GM19238 (cell line): Measurements from ENCODE around the gene PIP4K2C.
A peak's percentile ranks its signal among the peaks of the same experiment; 100 is the strongest.
"Not testable (repeated sequence)": the region's sequence is repeated elsewhere in the genome, so short reads cannot be mapped to it uniquely, and the experiment has no call there.

ENCODE experiments used
- DNase-seq: peaks from one replicate; pipeline ENCODE4 v3.0.0; 2011; ENCODE audit warnings: low spot score; ENCODE audit not compliant: insufficient read length

PIP4K2C gene

GRCh38 chr12:57609781-57610553 lies 19.0 kb downstream of the PIP4K2C start:
- no peak for DNase-seq

DNA sequence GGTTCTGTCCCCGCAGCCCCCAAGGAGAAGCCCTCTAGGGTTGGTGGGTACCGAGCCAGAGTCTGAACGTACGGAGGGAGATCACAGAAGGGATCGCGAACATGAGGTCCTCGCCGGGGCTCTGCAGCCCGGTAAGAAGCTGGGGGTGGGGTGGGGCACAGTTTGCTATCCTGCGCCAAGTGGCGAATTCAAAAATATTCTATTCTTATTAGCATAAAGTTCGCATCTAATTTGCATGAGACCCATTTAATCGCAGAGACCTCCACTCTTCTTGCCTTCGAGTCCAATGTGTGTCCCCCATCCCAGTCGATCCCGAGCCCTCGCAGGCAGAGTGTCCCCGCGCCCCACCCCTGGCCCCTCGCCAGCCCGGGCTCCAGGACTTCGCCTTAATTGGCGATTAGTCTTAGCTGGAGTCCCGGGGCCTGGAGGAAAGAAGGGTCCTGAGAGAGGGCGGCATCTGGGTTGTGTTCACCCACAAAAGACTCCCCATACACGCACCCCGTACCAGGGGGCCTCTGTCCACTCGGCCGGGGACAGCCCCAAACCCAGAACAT lies 19.6 kb downstream of the PIP4K2C start:
- no peak for DNase-seq

- DNase-seq = peak; percentile 73
Measured at GRCh38 chr12:57611108-57611826, 20.3 kb downstream of the PIP4K2C start, which contains the start of gene ARHGEF25. Gene ARHGEF25 (plus strand): TSS chr12:57611435. CDS start chr12:57611895, 460 bp downstream.

GRCh38 chr12:57611827-57612710 lies 21.1 kb downstream of the PIP4K2C start:
- DNase-seq = no peak

- DNase-seq = no peak
Measured at GRCh38 chr12:57612711-57613426, 21.9 kb downstream of the PIP4K2C start.

- no peak for DNase-seq
Measured at GRCh38 chr12:57613427-57614109, 22.6 kb downstream of the PIP4K2C start.

DNA sequence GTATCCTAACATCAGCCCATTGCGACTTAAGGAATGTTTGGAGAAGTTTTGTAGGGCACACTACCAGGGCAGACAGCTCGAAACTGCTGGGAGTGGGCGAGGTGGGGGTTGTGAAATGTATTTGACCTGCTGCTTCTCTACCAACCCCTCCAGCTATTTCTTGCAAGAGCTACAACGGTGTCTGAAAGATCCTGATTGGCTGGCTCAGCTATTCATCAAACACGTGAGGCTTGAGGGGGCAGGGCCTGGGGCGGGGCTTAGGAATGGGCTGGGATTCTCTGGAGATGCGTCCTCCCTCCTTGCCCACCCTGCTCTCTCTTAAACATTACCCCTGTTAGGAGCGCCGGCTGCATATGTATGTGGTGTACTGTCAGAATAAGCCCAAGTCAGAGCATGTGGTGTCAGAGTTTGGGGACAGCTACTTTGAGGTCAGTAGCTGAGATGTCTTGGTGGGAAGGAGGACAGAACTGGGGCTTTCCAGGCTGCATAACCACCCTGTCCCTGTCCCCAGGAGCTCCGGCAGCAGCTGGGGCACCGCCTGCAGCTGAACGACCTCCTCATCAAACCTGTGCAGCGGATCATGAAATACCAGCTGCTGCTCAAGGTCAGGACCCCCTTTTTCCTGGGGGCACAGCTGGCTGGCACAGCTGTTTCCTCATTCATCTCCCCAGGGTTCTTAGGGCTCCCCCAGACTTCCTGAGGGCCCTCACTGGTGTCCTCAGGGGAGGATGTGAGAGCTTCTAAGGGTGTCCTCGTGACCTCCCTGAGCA lies 23.4 kb downstream of the PIP4K2C start:
- DNase-seq = peak; percentile 75

- DNase-seq = no peak
Measured at GRCh38 chr12:57614948-57615500, 24.0 kb downstream of the PIP4K2C start.

DNA sequence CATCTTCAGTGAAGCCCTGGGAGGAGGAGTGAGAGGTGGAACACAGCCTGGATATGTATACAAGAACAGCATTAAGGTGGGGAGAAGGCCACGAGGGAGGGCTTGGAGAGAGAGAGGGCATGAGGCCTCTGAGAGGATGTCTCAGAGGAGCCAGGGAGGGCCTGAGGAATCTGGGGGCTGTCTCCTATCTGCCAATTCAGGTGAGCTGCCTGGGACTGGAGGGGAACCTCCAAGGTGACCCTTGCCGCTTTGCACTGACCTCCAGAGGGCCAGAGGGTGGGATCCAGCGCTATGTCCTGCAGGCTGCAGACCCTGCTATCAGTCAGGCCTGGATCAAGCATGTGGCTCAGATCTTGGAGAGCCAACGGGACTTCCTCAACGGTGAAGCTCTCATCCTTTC lies 24.6 kb downstream of the PIP4K2C start:
- DNase-seq = no peak

DNA sequence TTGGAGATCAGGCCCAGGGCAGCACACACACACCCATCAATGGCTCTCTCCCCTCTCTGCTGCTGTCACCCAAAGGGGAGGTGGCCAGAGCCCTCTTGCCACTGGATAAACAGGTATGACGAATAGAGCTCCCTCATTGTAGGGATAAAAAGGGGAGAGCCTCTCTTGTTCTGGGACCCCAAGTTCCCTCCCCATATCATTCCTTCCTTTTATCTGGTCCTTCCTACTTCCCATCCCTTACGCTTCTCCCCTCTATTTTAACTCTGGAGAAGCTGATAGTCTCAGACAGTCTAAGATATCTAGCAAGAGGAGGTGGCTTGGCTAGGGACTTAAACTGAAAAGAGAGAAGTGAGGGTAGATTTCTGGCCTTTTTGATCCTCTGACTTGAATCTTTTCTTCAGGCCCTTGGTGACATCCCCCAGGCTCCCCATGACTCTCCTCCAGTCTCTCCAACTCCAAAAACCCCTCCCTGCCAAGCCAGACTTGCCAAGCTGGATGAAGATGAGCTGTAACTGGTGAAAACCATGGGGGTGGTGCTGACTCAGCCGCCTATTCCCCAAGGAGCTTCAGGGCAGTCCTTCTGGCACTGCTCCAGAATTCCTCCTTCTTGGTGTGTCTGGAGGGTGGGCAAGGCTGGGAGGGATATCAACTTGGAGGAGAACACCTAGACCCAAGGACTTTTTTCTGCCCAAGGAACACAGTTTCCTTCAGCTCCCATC lies 25.6 kb downstream of the PIP4K2C start:
- no peak for DNase-seq

DNA sequence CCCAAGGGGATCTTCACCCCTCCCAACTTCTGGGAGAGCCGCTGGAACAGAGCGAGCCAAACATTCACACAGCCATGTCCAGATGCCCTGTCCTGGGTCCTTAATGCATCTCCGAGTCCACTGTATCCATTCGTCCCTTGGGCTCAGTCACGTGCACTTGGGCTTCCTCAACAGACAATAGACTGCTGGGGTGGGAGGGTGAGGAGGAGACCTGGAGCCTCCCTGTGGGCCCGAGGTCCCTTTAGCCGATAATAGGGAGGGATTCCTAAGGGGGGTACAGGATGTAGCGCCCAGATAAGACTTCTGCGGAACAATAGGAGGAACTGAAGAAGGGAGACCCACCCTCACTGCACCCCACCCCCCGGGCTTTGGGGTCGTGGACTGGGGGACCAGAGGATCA lies 26.9 kb downstream of the PIP4K2C start:
- no peak for DNase-seq

GRCh38 chr12:57618431-57618830 lies 27.4 kb downstream of the PIP4K2C start:
- DNase-seq = not testable (repeated sequence)

- no peak for DNase-seq
Measured at GRCh38 chr12:57618966-57619433, 28.0 kb downstream of the PIP4K2C start.

DNA sequence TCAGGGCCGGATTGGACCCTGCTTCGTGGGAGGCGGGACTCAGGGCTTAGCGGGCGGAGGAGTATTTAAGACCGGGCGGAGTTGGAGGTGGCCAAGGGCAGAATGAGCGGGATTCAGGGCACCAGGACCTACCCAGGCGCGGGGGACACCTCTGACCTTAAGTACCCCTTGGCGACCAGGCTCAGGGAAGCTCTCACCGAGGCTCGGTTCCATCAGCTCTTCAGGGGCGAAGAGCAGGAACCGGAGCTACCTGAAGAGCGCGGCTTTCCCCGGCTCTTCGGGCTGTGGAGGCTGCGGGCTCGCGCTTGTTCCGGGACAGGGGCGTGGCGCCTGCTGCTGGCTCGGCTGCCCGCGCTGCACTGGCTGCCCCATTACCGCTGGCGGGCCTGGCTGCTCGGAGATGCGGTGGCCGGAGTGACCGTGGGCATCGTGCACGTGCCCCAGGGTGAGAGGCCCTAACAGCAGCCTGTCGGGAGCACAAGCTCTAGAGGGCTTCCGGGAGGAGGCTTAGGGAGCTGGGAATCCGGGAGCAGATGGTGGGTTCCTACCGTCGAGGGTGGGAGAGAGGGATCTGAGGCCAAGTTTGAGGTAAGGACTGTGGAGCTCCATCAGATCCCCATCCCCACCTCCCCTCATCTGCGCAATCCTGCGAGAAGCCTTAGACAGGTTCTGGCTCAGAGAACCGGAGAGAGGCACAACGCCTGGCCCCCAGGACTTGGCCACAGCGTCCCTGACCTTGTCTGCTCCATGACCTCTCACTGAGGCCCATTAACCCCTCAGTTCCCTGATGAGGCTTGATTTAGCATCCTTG lies 28.6 kb downstream of the PIP4K2C start:
- DNase-seq = no peak

DNA sequence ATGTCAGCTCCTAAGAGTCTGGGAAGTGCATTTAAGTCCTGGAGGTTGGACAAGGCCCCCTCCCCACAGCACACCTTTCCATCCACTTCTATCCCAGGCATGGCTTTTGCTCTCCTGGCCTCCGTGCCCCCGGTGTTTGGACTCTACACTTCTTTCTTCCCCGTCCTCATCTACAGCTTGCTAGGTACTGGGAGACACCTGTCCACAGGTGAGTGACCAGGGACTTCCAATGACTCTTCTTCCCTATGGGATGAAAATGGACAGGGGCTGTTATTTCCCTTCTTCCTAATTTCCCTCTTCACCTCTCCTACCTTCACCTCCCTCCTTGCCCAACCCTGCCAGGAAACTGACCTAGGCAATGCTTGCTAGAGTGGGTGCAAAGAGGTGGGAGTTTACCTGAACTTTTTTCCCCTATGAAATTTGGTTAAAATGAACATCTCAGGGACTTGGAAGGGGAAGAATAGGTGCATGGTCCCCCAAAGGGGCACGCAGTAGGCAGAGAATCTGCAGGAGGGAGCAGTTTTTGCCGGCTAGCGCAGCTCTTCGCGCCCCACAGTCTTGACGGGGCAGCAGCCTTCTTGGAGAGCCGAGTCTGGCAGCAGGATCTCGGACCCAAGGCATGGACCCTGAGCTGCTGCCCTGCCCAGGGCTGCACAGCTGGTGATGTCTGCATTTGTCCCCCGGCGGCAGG lies 29.4 kb downstream of the PIP4K2C start:
- DNase-seq = no peak

DNA sequence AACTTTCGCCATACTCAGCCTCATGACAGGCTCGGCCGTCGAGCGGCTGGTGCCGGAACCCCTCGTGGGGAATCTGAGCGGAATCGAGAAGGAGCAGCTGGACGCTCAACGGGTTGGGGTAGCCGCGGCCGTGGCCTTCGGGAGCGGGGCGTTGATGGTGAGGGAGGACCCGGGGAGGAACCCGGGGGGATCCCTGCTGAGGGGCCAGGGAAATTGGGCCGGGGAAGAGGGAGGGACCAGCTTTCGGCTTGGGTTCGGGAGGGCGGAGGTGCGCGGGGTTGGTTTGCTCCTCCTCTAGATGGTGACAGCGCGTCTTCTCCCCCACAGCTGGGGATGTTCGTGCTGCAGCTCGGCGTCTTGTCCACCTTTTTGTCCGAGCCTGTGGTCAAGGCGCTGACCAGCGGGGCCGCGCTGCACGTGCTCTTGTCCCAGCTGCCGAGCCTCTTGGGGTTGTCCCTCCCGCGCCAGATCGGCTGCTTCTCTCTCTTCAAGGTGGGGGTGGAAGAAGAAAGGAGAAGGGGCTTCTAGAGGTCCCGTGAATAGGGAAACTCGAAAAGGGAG lies 30.0 kb downstream of the PIP4K2C start:
- no peak for DNase-seq
